Measurements from ENCODE around the gene PHGDH.

- TF ChIP-seq CTCF (IDR thresholded peaks at IDR 0.05) (no peak), POLR2AphosphoS5 (IDR thresholded peaks at IDR 0.05) (no peak)
Observed at GRCh38 chr1:119773711-119774241, 62.0 kb downstream of the PHGDH start.
